Breast epithelium (tissue), 3 donors: ENCODE measurements around the gene OR2H1.

Experiments used
- POLR2A ChIP-seq: fragments of 450-650 bp; IDR thresholded peaks from one replicate; pipeline ENCODE4 v1.6.1; 2016; ENCODE audit warnings: antibody characterized with exemption, mild to moderate bottlenecking, moderate library complexity
- TF ChIP-seq, protein P1 (sequence below), 3 donors: fragments of 450-650 bp; IDR thresholded peaks; one replicate each; pipeline ENCODE4 v1.5.1; 2016 to 2017; ENCODE audit warnings: antibody characterized with exemption in 3 of 3, mild to moderate bottlenecking in 3 of 3, moderate library complexity in 3 of 3

DNA sequence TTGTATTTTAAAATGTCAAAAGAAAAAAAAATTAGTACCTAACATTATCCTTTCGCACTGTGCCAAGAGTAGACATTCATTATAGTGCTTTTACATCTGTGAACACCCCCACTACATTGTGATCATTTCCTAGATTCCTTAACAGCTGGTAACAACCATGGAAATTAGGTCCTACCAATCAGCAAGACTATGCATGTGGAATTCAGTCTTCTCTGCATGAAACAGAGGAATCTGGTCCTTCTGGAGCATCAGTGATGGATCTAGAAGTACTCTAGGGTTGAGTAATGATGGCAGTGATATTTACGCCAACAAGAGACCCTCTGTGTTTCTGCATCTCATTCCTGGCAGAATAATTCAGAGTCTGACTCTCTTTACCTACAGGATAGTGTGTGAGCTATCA, 32.8 kb upstream of the OR2H1 start:
- TF ChIP-seq, protein P1, sequence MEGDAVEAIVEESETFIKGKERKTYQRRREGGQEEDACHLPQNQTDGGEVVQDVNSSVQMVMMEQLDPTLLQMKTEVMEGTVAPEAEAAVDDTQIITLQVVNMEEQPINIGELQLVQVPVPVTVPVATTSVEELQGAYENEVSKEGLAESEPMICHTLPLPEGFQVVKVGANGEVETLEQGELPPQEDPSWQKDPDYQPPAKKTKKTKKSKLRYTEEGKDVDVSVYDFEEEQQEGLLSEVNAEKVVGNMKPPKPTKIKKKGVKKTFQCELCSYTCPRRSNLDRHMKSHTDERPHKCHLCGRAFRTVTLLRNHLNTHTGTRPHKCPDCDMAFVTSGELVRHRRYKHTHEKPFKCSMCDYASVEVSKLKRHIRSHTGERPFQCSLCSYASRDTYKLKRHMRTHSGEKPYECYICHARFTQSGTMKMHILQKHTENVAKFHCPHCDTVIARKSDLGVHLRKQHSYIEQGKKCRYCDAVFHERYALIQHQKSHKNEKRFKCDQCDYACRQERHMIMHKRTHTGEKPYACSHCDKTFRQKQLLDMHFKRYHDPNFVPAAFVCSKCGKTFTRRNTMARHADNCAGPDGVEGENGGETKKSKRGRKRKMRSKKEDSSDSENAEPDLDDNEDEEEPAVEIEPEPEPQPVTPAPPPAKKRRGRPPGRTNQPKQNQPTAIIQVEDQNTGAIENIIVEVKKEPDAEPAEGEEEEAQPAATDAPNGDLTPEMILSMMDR (IDR thresholded peaks at IDR 0.05) = no peak
- no peak for TF ChIP-seq POLR2A
